ENCODE measurements around the gene COPS8. TPM values are rescaled to one million over a fixed set of nuclear protein-coding genes. Genes with fewer than 3 reads are reported as not detected.

The COPS8 gene
- total RNA-seq, 1 experiment from 2014 or later = 64.7 TPM

- H3K9me3 ChIP-seq (ENCODE audit: insufficient read depth, low read depth) = no peaks in the 10 kb centered on the region
- no peaks in the 10 kb centered on the region for H3K27me3 ChIP-seq (ENCODE audit: insufficient read depth, low read depth)
- H3K4me3 ChIP-seq = no peak overlapping the region
- ChIA-PET CTCF (no interaction called here), POLR2A (ENCODE audit: unreplicated experiment) (no interaction called here)
- intact Hi-C loops (cut with micrococcal nuclease; ENCODE audit: unreplicated experiment) = no loop called here
- no peak overlapping the region for H3K4me2 ChIP-seq
- H2AFZ ChIP-seq = no peak overlapping the region
- DNase-seq = no peak
- no TSS peak for BruUV-seq (replicated peaks)
- peaks cover 4% of the 10 kb centered on the region; the same call in 1 of the 2 replicates for H3K79me2 ChIP-seq (ENCODE audit: low read depth)
- 0 out of 2 replicates have a peak, but pooled peaks cover 8% of the 10 kb centered on the region for H3F3A ChIP-seq (ENCODE audit: insufficient read depth, low read depth)
- no peaks in the 10 kb centered on the region for H3K9me2 ChIP-seq (ENCODE audit: insufficient read depth)
- H3K27ac ChIP-seq = no peak overlapping the region
- H3K36me3 ChIP-seq (ENCODE audit: low read depth) = peaks cover 57% of the 10 kb centered on the region
- no peaks in the 10 kb centered on the region for H3K4me1 ChIP-seq (replicated peaks; ENCODE audit: insufficient read depth)
- peaks cover 7% of the 10 kb centered on the region for H4K20me1 ChIP-seq (ENCODE audit: insufficient read depth)
- TF ChIP-seq CTCF (conservative IDR thresholded peaks at IDR 0.05) = no peak
- no peak for TF ChIP-seq EZH2 (IDR thresholded peaks at IDR 0.05; ENCODE audit: low read depth)
These were observed 11.7 kb downstream of the COPS8 start for GRCh38 chr2:237097326-237097910.

DNA sequence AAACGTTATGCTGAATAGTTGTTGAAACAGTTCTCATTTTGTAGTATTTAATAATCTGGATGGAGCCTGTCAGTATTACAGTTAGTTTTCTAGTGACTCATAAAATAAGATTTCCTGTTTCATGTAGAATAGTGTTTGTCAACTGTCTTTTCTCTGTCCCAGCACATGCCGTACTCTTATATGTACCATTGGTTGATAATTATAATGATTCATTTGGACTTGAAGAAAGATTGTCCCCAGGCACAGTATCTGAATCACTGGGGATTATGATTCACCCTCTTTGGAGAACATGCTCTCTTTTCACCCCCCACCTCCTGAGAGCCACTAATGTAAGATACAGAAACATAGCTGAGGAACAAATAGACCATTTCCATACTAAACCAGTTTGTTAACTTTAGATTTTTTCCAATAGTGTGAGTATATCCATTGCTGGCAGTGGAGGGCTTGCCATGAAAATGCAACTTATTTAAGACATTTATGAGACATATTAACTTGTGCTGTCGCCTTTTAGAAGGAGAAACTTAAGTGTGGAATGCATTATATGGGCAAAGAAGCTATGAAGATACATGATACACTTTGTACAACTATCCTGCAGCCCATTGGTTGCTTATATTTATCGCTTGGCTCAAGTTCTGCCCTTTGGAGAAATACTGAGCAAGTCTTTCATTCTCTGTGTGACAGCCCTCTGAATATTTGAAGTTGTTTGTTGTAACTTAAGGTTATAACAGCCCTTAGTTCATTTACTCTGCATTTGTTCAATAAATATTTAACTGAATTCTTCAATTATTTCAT, 12.4 kb downstream of the COPS8 start:
- TF ChIP-seq CTCF (conservative IDR thresholded peaks at IDR 0.05) (no peak), EZH2 (IDR thresholded peaks at IDR 0.05; ENCODE audit: low read depth) (no peak)
- no peak overlapping the region for H3K4me2 ChIP-seq
- ChIA-PET CTCF (no interaction called here), POLR2A (ENCODE audit: unreplicated experiment) (no interaction called here)
- 0 out of 2 replicates have a peak, but pooled peaks cover 4% of the 10 kb centered on the region for H4K20me1 ChIP-seq (ENCODE audit: insufficient read depth)
- H3K4me3 ChIP-seq = no peak overlapping the region
- intact Hi-C loops (cut with micrococcal nuclease; ENCODE audit: unreplicated experiment) = no loop called here
- H2AFZ ChIP-seq = no peak overlapping the region
- no peaks in the 10 kb centered on the region for H3K9me3 ChIP-seq (ENCODE audit: insufficient read depth, low read depth)
- H3K27me3 ChIP-seq (ENCODE audit: insufficient read depth, low read depth) = no peaks in the 10 kb centered on the region
- BruUV-seq (replicated peaks) = no TSS peak
- no peak overlapping the region for H3K27ac ChIP-seq
- peaks cover 55% of the 10 kb centered on the region for H3K36me3 ChIP-seq (ENCODE audit: low read depth)
- peak in 1 of 2 experiments; percentile 64 for DNase-seq
- no peaks in the 10 kb centered on the region for H3K9me2 ChIP-seq (ENCODE audit: insufficient read depth)
- H3K79me2 ChIP-seq (ENCODE audit: low read depth) = peaks cover 4% of the 10 kb centered on the region; the same call in 1 of the 2 replicates
- H3K4me1 ChIP-seq (replicated peaks; ENCODE audit: insufficient read depth) = no peaks in the 10 kb centered on the region
- 0 out of 2 replicates have a peak, but pooled peaks cover 4% of the 10 kb centered on the region for H3F3A ChIP-seq (ENCODE audit: insufficient read depth, low read depth)

DNA sequence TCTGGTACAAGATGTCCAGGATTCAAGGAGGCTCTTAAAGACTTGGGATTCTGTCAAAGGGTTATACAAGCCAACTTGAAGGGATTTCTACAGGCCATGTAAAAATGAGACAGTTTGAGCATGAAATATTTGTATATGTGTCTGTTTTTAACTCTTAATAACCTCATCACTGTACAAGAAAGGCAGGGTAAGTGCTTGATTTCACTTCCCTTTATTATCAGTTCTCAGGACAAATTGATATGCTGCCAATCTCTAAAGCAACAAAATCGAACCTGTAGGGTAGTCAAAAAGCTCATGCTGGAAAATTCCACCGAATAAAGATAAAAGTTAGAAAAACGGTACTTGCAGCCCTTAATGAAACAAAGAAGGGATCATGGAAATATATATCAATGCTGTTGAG, 14.1 kb downstream of the COPS8 start:
- Histone ChIP-seq H3K36me3 (ENCODE audit: low read depth) (peaks cover 41% of the 10 kb centered on the region), H3K27me3 (ENCODE audit: insufficient read depth, low read depth) (no peaks in the 10 kb centered on the region), H3K4me3 (no peak overlapping the region), H3K79me2 (ENCODE audit: low read depth) (no peaks in the 10 kb centered on the region), H3K9me2 (ENCODE audit: insufficient read depth) (no peaks in the 10 kb centered on the region), H3F3A (ENCODE audit: insufficient read depth, low read depth) (0 out of 2 replicates have a peak, but pooled peaks cover 4% of the 10 kb centered on the region), H3K9me3 (ENCODE audit: insufficient read depth, low read depth) (no peaks in the 10 kb centered on the region), H3K4me2 (no peak overlapping the region), H4K20me1 (ENCODE audit: insufficient read depth) (no peaks in the 10 kb centered on the region), H3K27ac (no peak overlapping the region), H2AFZ (no peak overlapping the region), H3K4me1 (replicated peaks; ENCODE audit: insufficient read depth) (no peaks in the 10 kb centered on the region)
- no peak for TF ChIP-seq CTCF (conservative IDR thresholded peaks at IDR 0.05)
- no peak for TF ChIP-seq EZH2 (IDR thresholded peaks at IDR 0.05; ENCODE audit: low read depth)
- no peak for DNase-seq
- BruUV-seq (replicated peaks) = no TSS peak
- ChIA-PET CTCF (no interaction called here), POLR2A (ENCODE audit: unreplicated experiment) (no interaction called here)
- intact Hi-C loops (cut with micrococcal nuclease; ENCODE audit: unreplicated experiment) = no loop called here

Measured in PC-9 (cell line).